K562 treated with DMSO at 1 percent for 4 hours (cell line): ENCODE data around the gene ANKRD29. TPM values are rescaled to one million over a fixed set of nuclear protein-coding genes. Genes with fewer than 3 reads are reported as not detected.

Experiments
- total RNA-seq: library from RNA; unstranded; fragments of 300-600 nt; gene quantifications from 2 replicates; pipeline ENCODE4 v1.2.3, GENCODE V29; 2022; ENCODE audit not compliant: insufficient read depth

The ANKRD29 gene
- not detected in 2 replicates for total RNA-seq

GRCh38 chr18:23662309-23663263, at the start of gene ANKRD29:
Gene ANKRD29 (minus strand): TSS chr18:23662911. CDS start chr18:23662730, 181 bp downstream.

DNA sequence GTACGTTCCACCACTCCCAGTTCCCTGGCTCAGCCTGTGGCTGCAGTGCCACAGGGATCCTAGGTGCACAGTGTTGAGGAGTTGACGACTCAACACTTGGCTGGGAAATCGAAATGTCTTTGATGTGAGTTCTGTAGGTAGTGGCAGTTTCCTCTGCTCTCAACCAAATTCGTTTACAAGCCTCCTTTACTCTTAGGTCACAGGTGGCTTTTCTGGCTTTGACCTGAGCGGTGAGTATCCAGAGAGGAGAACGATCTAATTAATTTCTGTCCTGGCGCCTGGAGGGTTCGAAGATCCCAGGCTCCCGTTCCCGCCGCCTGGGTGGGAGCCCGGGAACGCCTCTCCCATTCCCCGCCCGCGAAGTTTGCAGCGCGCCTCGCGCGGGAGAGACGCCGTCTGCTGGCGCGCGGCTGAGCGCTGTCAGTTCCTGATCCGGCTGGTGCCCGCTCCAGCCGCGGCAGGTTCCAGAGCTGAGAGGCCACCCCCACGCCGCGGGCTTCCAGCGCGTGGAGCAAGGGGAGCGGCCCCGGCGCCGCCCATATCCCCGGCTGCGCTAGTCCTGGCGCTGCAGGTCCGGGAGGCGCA, 26.4 kb upstream of the ANKRD29 start, which contains the start of gene LAMA3:
TSS of gene LAMA3 (plus strand) at position 423 of the 585 bp plus-strand sequence. CDS start 231 bp downstream, outside the sequence.

GRCh38 chr18:23586249-23587196, 76.2 kb downstream of the ANKRD29 start, which contains the start of gene NPC1:
Gene NPC1 (minus strand): TSS chr18:23586506. CDS start chr18:23586343, 163 bp downstream.

Other genes starting within 250 kb of the ANKRD29 start
- gene RIOK3, start 209.6 kb downstream of the ANKRD29 start, total RNA-seq = 51.7 and 53.0 TPM in 2 replicates
- 32.8 and 55.2 TPM in 2 replicates for gene RMC1, start 159.4 kb downstream of the ANKRD29 start, total RNA-seq
- 33.3 and 61.3 TPM in 2 replicates for gene NPC1, start 76.4 kb downstream of the ANKRD29 start, total RNA-seq
- not detected in 2 replicates for gene LAMA3, start 26.5 kb upstream of the ANKRD29 start, total RNA-seq